Mesothelial cell of epicardium (in vitro differentiated cells): ENCODE results near the gene SEMA6A. TPM values are rescaled to one million over a fixed set of nuclear protein-coding genes. Genes with fewer than 3 reads are reported as not detected.

Experiments
- DNase-seq, 2 experiments: peaks; one replicate each; pipeline ENCODE4 v3.0.0; 2021; ENCODE audit warnings: low spot score in 2 of 2; ENCODE audit not compliant: unreplicated experiment in 2 of 2
- H3K27ac Mint-ChIP-seq: 2 replicates; pipeline ENCODE4 v1.8.0; 2021; ENCODE audit warnings: mixed read lengths
- H3K27me3 Mint-ChIP-seq: 2 replicates; pipeline ENCODE4 v1.8.0; 2021; ENCODE audit warnings: low read depth, mixed read lengths
- H3K36me3 Mint-ChIP-seq: 2 replicates; pipeline ENCODE4 v1.8.0; 2021; ENCODE audit warnings: mixed read lengths
- H3K4me1 Mint-ChIP-seq: 2 replicates; pipeline ENCODE4 v1.8.0; 2021; ENCODE audit warnings: mixed read lengths
- H3K4me3 Mint-ChIP-seq: 2 replicates; pipeline ENCODE4 v1.8.0; 2021; ENCODE audit warnings: mild to moderate bottlenecking, moderate library complexity, mixed read lengths
- H3K9me3 Mint-ChIP-seq: 2 replicates; pipeline ENCODE4 v1.8.0; 2021; ENCODE audit warnings: mixed read lengths
- CTCF ChIP-seq: fragments of 200-600 bp; sonication (generic); IDR thresholded peaks from one replicate; pipeline ENCODE4 v1.5.0; 2021; ENCODE audit warnings: antibody characterized with exemption; ENCODE audit not compliant: unreplicated experiment
- total RNA-seq: library from RNA; stranded (reverse); gene quantifications from 3 replicates; pipeline ENCODE4 v1.2.1, GENCODE V29; 2021

SEMA6A gene
- total RNA-seq, 1 donor from 2014 or later = 129 TPM

DNA sequence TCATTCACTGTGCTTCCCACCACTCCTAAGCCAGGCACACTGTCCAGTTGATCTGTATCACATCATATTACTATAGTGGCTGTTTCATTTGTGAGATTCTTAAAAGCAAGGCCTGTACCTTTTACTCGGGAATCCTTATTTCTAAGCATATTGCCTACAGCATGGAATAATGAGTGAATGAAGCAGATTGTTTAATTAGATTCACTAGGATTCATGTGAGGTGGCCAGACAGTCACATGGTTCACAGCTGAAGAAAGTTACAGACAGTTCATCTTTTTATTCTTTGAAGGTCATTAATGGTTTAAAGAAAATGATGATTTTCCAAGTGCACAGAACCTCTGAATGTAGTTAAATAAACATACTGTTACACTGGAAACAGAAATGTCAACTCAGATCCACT lies 24.3 kb upstream of the SEMA6A start:
- no peak for TF ChIP-seq CTCF
- peaks cover 16% of the 10 kb centered on the region for H3K4me1 Mint-ChIP-seq
- H3K27ac Mint-ChIP-seq = no peak overlapping the region
- peaks cover 4% of the 10 kb centered on the region for H3K9me3 Mint-ChIP-seq
- DNase-seq = no peak
- H3K4me3 Mint-ChIP-seq = no peak overlapping the region
- no peaks in the 10 kb centered on the region for H3K36me3 Mint-ChIP-seq
- no peaks in the 10 kb centered on the region for H3K27me3 Mint-ChIP-seq

GRCh38 chr5:116595498-116595897 lies 20.9 kb upstream of the SEMA6A start:
- no peak for TF ChIP-seq CTCF
- peaks cover 3% of the 10 kb centered on the region for H3K36me3 Mint-ChIP-seq
- H3K27ac Mint-ChIP-seq = no peak overlapping the region
- peaks cover 10% of the 10 kb centered on the region for H3K9me3 Mint-ChIP-seq
- H3K4me3 Mint-ChIP-seq = no peak overlapping the region
- H3K27me3 Mint-ChIP-seq = no peaks in the 10 kb centered on the region
- DNase-seq = no peak
- H3K4me1 Mint-ChIP-seq = peaks cover 9% of the 10 kb centered on the region

GRCh38 chr5:116593340-116593739 lies 18.7 kb upstream of the SEMA6A start:
- peaks cover 10% of the 10 kb centered on the region for H3K9me3 Mint-ChIP-seq
- DNase-seq = no peak
- TF ChIP-seq CTCF = no peak
- H3K4me3 Mint-ChIP-seq = no peak overlapping the region
- no peaks in the 10 kb centered on the region for H3K27me3 Mint-ChIP-seq
- H3K36me3 Mint-ChIP-seq = peaks cover 3% of the 10 kb centered on the region
- H3K4me1 Mint-ChIP-seq = no peaks in the 10 kb centered on the region
- no peak overlapping the region for H3K27ac Mint-ChIP-seq

DNA sequence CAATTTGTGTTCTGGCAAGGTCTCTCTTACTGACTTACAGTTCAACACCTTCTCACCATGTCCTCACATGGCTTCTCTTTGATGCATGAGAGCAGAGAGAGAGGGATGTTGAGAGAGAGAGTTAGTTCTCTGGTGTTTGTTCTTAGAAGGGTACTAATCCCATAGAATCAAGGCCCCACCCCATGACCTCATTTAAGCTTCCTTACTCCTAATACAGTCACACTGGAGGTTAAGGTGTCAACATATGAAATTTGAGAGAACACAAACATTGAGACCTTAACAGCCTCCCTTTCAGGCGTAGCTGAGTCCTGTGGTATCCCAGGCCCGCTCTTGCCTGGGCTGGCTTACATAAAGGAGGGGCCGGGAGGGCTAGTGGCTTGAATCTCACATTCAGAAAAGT lies 10.6 kb upstream of the SEMA6A start:
- DNase-seq = no peak
- Mint-ChIP-seq H3K27ac (no peak overlapping the region), H3K9me3 (no peaks in the 10 kb centered on the region), H3K4me1 (peaks cover 21% of the 10 kb centered on the region), H3K27me3 (no peaks in the 10 kb centered on the region), H3K36me3 (no peaks in the 10 kb centered on the region), H3K4me3 (no peak overlapping the region)
- TF ChIP-seq CTCF = no peak

DNA sequence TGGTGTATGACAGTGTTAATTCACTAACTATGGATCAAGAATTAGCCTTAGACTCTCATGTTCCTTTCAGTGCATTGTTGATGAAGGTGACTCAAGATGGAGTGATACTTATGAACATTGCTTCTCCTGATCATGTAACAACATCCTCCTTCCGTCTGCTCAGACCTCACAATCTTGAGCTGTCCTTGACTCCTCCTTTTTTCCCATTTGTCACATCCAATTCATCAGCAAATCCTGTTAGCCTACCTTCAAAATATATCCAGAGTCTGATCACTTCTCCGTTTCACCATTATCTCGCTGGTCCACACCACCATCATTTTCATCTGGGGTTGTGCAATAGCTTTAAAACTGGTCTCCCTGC lies 9.2 kb upstream of the SEMA6A start:
- H3K27ac Mint-ChIP-seq = no peak overlapping the region
- no peaks in the 10 kb centered on the region for H3K27me3 Mint-ChIP-seq
- no peaks in the 10 kb centered on the region for H3K9me3 Mint-ChIP-seq
- peaks cover 27% of the 10 kb centered on the region for H3K4me1 Mint-ChIP-seq
- H3K4me3 Mint-ChIP-seq = no peak overlapping the region
- no peaks in the 10 kb centered on the region for H3K36me3 Mint-ChIP-seq
- TF ChIP-seq CTCF = no peak
- no peak for DNase-seq
